ENCODE data around the gene HNRNPLL. TPM values are rescaled to one million over a fixed set of nuclear protein-coding genes. Genes with fewer than 3 reads are reported as not detected.

Gene HNRNPLL
- total and polyA plus RNA-seq, 2 of the 13 experiments (the other 11 are each of a cell fraction or from before 2014, with no cell fraction given) = 49.4 to 103 TPM

- TF ChIP-seq ZNF367 (CRISPR knock-in tag; IDR thresholded peaks at IDR 0.05; ENCODE audit: borderline replicate concordance) (no peak), FIP1L1 (IDR thresholded peaks at IDR 0.05; ENCODE audit: borderline replicate concordance, insufficient read depth, low read depth, low read length) (no peak), ZFX (CRISPR knock-in tag; IDR thresholded peaks at IDR 0.05; ENCODE audit: low read depth) (0 out of 2 replicates have a peak, but pooled peaks have one; percentile 28), ZNF891 (CRISPR knock-in tag; IDR thresholded peaks at IDR 0.05) (no peak), SOX13 (IDR thresholded peaks at IDR 0.05) (no peak), SOX13 (CRISPR knock-in tag; conservative IDR thresholded peaks at IDR 0.05 in 1 of 2, IDR thresholded peaks at IDR 0.05 in 1 of 2) (no peak), SMARCE1 (IDR thresholded peaks at IDR 0.05; ENCODE audit: borderline replicate concordance) (no peak), ZNF563 (CRISPR knock-in tag; IDR thresholded peaks at IDR 0.05) (no peak), AKAP8 (CRISPR knock-in tag; IDR thresholded peaks at IDR 0.05) (no peak), ZNF282 (IDR thresholded peaks at IDR 0.05; ENCODE audit: partially characterized antibody) (no peak), BCLAF1 (IDR thresholded peaks at IDR 0.05) (no peak), ZFP36L1 (CRISPR knock-in tag; IDR thresholded peaks at IDR 0.05) (no peak), HOXA5 (CRISPR knock-in tag; IDR thresholded peaks at IDR 0.05) (no peak), ZNF205 (CRISPR knock-in tag; IDR thresholded peaks at IDR 0.05) (no peak), ZNF878 (CRISPR knock-in tag; IDR thresholded peaks at IDR 0.05) (no peak), NFE2L2 (IDR thresholded peaks at IDR 0.05; ENCODE audit: low read length) (no peak)
- TF ChIP-seq, protein P1, sequence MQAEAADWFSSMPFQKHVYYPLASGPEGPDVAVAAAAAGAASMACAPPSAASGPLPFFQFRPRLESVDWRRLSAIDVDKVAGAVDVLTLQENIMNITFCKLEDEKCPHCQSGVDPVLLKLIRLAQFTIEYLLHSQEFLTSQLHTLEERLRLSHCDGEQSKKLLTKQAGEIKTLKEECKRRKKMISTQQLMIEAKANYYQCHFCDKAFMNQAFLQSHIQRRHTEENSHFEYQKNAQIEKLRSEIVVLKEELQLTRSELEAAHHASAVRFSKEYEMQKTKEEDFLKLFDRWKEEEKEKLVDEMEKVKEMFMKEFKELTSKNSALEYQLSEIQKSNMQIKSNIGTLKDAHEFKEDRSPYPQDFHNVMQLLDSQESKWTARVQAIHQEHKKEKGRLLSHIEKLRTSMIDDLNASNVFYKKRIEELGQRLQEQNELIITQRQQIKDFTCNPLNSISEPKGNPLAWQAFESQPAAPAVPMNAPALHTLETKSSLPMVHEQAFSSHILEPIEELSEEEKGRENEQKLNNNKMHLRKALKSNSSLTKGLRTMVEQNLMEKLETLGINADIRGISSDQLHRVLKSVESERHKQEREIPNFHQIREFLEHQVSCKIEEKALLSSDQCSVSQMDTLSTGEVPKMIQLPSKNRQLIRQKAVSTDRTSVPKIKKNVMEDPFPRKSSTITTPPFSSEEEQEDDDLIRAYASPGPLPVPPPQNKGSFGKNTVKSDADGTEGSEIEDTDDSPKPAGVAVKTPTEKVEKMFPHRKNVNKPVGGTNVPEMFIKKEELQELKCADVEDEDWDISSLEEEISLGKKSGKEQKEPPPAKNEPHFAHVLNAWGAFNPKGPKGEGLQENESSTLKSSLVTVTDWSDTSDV (CRISPR knock-in tag; IDR thresholded peaks at IDR 0.05) = no peak
- TF ChIP-seq, protein P2, sequence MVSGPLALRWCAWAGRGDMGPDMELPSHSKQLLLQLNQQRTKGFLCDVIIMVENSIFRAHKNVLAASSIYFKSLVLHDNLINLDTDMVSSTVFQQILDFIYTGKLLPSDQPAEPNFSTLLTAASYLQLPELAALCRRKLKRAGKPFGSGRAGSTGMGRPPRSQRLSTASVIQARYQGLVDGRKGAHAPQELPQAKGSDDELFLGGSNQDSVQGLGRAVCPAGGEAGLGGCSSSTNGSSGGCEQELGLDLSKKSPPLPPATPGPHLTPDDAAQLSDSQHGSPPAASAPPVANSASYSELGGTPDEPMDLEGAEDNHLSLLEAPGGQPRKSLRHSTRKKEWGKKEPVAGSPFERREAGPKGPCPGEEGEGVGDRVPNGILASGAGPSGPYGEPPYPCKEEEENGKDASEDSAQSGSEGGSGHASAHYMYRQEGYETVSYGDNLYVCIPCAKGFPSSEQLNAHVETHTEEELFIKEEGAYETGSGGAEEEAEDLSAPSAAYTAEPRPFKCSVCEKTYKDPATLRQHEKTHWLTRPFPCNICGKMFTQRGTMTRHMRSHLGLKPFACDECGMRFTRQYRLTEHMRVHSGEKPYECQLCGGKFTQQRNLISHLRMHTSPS (CRISPR knock-in tag; IDR thresholded peaks at IDR 0.05; ENCODE audit: low read depth) = no peak
- TF ChIP-seq, protein P3, sequence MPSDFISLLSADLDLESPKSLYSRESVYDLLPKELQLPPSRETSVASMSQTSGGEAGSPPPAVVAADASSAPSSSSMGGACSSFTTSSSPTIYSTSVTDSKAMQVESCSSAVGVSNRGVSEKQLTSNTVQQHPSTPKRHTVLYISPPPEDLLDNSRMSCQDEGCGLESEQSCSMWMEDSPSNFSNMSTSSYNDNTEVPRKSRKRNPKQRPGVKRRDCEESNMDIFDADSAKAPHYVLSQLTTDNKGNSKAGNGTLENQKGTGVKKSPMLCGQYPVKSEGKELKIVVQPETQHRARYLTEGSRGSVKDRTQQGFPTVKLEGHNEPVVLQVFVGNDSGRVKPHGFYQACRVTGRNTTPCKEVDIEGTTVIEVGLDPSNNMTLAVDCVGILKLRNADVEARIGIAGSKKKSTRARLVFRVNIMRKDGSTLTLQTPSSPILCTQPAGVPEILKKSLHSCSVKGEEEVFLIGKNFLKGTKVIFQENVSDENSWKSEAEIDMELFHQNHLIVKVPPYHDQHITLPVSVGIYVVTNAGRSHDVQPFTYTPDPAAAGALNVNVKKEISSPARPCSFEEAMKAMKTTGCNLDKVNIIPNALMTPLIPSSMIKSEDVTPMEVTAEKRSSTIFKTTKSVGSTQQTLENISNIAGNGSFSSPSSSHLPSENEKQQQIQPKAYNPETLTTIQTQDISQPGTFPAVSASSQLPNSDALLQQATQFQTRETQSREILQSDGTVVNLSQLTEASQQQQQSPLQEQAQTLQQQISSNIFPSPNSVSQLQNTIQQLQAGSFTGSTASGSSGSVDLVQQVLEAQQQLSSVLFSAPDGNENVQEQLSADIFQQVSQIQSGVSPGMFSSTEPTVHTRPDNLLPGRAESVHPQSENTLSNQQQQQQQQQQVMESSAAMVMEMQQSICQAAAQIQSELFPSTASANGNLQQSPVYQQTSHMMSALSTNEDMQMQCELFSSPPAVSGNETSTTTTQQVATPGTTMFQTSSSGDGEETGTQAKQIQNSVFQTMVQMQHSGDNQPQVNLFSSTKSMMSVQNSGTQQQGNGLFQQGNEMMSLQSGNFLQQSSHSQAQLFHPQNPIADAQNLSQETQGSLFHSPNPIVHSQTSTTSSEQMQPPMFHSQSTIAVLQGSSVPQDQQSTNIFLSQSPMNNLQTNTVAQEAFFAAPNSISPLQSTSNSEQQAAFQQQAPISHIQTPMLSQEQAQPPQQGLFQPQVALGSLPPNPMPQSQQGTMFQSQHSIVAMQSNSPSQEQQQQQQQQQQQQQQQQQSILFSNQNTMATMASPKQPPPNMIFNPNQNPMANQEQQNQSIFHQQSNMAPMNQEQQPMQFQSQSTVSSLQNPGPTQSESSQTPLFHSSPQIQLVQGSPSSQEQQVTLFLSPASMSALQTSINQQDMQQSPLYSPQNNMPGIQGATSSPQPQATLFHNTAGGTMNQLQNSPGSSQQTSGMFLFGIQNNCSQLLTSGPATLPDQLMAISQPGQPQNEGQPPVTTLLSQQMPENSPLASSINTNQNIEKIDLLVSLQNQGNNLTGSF (CRISPR knock-in tag; IDR thresholded peaks at IDR 0.05) = no peak
These were observed 69.5 kb downstream of the HNRNPLL start (continued) for GRCh38 chr2:38533180-38533579.
